GM10248 (cell line): ENCODE results near the gene SCAF8.
"Not testable (repeated sequence)": the region's sequence is repeated elsewhere in the genome, so short reads cannot be mapped to it uniquely, and the experiment has no call there.

ENCODE experiments used
- CTCF ChIA-PET: fragments of 300-600 bp; sonication (Branson Sonifier 250); formaldehyde crosslinking; extraction: SDS; loops from one replicate; lab custom pipeline; 2021; ENCODE audit warnings: antibody characterized with exemption; lab: Yijun Ruan, JAX
- POLR2A ChIA-PET: fragments of 350-650 bp; sonication (Branson Sonifier 250); formaldehyde crosslinking; extraction: SDS; loops from one replicate; lab custom pipeline; 2020; ENCODE audit warnings: antibody characterized with exemption; lab: Yijun Ruan, JAX
- DNase-seq: peaks from one replicate; pipeline ENCODE4 v3.0.0; 2012; ENCODE audit errors: extremely low spot score
- TF ChIP-seq, protein P1 (sequence below): IDR thresholded peaks from 2 replicates; pipeline ENCODE4 v1.5.1; 2012; ENCODE audit warnings: mild to moderate bottlenecking, low read depth; ENCODE audit errors: extremely low read depth, missing control alignments, control extremely low read depth

The SCAF8 gene

DNA sequence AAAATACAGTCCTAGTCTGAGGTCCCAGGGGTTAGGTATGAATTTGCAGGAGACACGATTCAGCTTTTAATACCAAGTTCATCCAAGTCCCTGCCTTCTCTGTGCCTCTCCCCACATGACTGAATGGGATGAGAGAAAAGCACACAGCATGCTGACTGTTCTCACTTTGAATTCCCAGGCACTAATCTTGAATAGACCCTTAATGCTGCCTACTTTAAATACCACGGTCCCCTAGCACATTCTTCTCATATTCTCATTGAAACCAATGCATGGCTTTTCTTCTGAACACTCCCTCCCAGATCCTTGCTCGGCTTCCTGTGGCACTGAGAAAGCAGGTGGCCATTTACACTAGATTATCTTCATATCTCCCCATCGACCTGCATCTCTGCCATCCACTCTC is 30.1 kb upstream of the SCAF8 start:
- ChIA-PET CTCF (interaction anchor here (1.3 kb wide), 1 partner anchor 14 kb away, joined by 3 read pairs; no protein-coding TSS in a partner anchor), POLR2A (no interaction called here)
- TF ChIP-seq, protein P1, sequence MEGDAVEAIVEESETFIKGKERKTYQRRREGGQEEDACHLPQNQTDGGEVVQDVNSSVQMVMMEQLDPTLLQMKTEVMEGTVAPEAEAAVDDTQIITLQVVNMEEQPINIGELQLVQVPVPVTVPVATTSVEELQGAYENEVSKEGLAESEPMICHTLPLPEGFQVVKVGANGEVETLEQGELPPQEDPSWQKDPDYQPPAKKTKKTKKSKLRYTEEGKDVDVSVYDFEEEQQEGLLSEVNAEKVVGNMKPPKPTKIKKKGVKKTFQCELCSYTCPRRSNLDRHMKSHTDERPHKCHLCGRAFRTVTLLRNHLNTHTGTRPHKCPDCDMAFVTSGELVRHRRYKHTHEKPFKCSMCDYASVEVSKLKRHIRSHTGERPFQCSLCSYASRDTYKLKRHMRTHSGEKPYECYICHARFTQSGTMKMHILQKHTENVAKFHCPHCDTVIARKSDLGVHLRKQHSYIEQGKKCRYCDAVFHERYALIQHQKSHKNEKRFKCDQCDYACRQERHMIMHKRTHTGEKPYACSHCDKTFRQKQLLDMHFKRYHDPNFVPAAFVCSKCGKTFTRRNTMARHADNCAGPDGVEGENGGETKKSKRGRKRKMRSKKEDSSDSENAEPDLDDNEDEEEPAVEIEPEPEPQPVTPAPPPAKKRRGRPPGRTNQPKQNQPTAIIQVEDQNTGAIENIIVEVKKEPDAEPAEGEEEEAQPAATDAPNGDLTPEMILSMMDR: no peak
- DNase-seq: no peak

DNA sequence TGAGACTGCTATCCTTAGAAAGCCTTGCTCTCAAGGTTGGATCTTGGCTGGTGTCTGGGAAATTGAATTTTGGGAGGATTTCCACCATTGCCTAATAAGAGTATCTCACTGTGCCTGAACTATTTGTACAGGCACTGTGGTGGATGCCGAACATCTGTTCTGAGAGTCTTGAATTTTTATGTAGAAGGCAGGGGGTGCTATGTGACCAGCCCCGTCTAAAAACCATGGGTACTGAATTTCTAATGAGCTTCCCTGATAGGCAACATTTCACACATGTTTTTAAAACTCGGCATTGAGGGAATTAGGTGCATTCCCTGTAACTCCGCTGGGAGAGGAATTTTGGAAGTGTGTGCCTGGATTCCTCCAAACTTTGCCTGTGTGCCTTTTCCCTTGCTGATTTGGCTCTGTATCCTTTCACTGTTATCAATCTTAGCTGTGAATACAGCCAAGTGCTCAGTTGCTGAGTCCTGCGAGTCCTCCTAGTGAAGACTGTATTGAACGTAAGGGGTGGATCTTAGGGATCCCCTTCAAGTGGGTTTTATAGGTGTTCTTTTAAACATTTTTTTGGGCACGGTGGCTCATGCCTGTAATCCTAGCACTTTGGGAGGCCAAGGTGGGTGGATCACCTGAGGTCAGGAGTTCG is 27.6 kb upstream of the SCAF8 start:
- CTCF ChIA-PET: interaction anchor here (0.7 to 1.0 kb wide), 2 partner anchors 9 to 16 kb away, joined by 3 to 4 read pairs; no protein-coding TSS in a partner anchor
- DNase-seq: no peak
- TF ChIP-seq, protein P1: no peak
- POLR2A ChIA-PET: no interaction called here

DNA sequence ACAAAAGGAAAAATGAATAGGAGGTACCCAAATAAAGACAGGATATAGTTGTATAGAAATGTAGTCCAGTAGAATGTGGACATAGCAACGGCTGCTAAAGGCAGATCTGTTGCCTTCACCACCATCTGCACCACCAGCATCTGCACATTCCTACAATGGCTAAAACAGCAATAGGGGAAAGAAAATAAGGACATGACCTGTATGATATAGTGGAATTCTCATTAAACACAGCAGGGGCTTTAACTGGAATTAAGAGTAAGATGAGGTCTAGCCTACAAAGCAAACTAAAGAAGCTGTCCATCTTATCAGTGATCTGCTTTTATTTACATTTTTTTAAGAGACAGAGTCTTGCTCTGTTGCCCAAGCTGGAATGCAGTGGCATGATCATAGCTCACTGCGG is 26.8 kb upstream of the SCAF8 start:
- CTCF ChIA-PET: interaction anchor here (0.8 to 1.0 kb wide), 2 partner anchors 14 to 31 kb away, joined by 3 read pairs; no protein-coding TSS in a partner anchor

DNA sequence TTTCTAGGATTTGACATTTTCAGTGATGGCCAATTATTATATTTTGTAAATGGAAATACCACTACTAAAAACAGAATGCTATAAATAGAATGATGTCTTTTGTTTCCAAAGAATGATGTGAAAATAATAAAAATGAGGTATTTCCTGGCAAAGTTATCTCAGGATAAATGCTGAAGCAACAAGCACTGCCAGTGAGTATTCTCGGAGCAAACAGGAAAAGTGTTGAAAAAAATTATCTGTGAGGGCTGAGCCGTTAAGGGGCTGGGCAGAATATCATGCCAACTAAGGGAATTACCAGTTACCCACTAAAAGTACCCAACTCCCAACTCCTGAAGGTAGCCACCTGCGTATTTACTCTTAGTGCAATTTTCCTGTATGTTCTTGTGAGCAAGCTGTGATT is 23.6 kb upstream of the SCAF8 start:
- TF ChIP-seq, protein P1: no peak
- DNase-seq: no peak
- ChIA-PET CTCF (interaction anchor here (0.9 kb wide), 1 partner anchor 34 kb away, joined by 4 read pairs; no protein-coding TSS in a partner anchor), POLR2A (no interaction called here)

More for the DNA sequence above, 26.8 kb upstream of the SCAF8 start:
- no peak for DNase-seq
- POLR2A ChIA-PET: no interaction called here
- TF ChIP-seq, protein P1: no peak

DNA sequence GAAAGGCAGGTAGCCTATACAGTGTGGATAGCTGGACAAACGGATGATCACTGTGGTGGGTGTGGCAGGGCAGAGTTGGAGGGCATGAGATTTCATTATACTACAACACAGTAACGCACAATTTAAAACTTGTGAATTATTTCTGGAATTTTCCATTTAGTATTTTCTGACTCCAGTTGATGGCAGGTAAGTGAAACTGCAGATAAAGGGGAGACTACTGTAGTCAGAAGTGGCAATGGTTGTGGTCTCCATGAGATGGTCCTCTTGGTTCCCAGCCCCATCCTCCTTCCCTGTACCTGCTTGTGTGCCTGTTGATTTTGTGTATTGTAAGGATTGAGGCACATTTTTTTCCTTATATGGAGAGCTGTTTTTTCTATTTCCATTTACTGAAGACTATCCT is 22.5 kb upstream of the SCAF8 start:
- TF ChIP-seq, protein P1: no peak
- no peak for DNase-seq
- CTCF ChIA-PET: interaction anchor here (1.3 kb wide), 1 partner anchor 10 kb away, joined by 3 read pairs; no protein-coding TSS in a partner anchor
- POLR2A ChIA-PET: no interaction called here

DNA sequence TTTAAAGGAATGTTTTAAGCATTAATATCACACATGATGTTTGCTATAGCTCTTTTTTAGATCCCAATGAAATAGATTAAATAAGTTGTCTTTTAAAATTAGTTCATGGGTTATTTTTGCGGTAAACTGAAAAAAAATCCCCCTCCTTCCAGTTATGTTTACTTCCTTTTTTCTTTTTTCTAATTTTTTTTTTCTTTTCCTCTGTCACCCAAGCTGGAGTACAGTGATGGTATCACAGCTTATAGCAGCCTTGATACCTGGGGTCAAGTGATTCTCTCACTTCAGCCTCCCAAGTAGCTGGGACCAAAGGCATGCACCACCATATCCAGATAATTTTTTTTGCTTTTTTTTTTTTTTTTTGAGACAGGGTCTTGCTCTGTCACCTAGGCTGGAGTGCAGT is 17.8 kb upstream of the SCAF8 start:
- TF ChIP-seq, protein P1: no peak
- CTCF ChIA-PET: interaction anchor here (1.9 kb wide), 1 partner anchor 40 kb away, joined by 6 read pairs; no protein-coding TSS in a partner anchor
- POLR2A ChIA-PET: no interaction called here
- no peak for DNase-seq

DNA sequence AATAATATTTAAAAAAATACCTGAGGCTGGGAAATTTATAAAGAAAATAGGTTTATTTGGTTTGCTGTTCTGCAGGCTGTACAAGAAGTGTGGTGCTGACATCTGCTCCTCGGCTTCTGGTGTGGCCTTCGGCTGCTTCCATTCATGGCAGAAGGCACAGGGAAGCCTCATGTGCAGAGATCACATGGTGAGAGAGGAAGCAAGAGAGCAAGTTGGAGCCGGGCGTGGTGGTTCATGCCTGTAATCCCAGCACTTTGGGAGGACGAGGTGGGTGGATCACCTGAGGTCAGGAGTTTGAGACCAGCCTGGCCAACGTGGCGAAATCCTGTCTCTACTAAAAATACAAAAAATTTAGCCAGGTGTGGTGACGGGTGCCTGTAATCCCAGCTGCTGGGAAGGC is 16.9 kb upstream of the SCAF8 start:
- DNase-seq, POLR2A ChIA-PET: not testable (repeated sequence)
- CTCF ChIA-PET: interaction anchor here (1.9 kb wide), 1 partner anchor 41 kb away, joined by 6 read pairs; no protein-coding TSS in a partner anchor
